ENCODE data around the gene PSEN2. TPM values are rescaled to one million over a fixed set of nuclear protein-coding genes. Genes with fewer than 3 reads are reported as not detected.

PSEN2 gene
- total RNA-seq (10 to 100 TPM; 24.1 to 33.9 TPM), polyA plus RNA-seq (ENCODE audit: insufficient read length in 2 of 2) (10 to 100 TPM; 26.4 to 29.0 TPM)
- long read RNA-seq, donor 1, partial matches to known transcripts, result 0 of 2 reads
- long read RNA-seq, donor 1, other reads (novel, unspliced or antisense), result 0 of 2 reads
- long read RNA-seq, donor 2, partial matches to known transcripts, result 0 of 2 reads
- long read RNA-seq, donor 2, other reads (novel, unspliced or antisense), result 0 of 2 reads
- long read RNA-seq, donor 3, partial matches to known transcripts, result 0 of 2 reads
- long read RNA-seq, donor 3, other reads (novel, unspliced or antisense), result 0 of 2 reads
- long read RNA-seq, donor 4, partial matches to known transcripts, result 0 of 3 reads
- long read RNA-seq, donor 4, other reads (novel, unspliced or antisense), result 0 of 3 reads

GRCh38 chr1:226870401-226871279 is at the start of gene PSEN2:
Gene PSEN2, plus strand, starts transcription at chr1:226870616. Its CDS starts 11,292 bp downstream, at chr1:226881908.
- WGBS (ENCODE audit: insufficient coverage), result under 1% methylated on average over 97 of the region's 97 CpGs
- no peak within 1 kb of the TSS for H3K27ac ChIP-seq (ENCODE audit: low read depth, low read length)
- H3K4me1 ChIP-seq (ENCODE audit: control insufficient read depth, insufficient read depth, low read length), result peaks cover 29% of the 10 kb centered on the region
- H3K36me3 ChIP-seq (ENCODE audit: control insufficient read depth, insufficient read depth, low read length), result peaks cover 3% of the 10 kb centered on the region
- DNase-seq (ENCODE audit: low read depth in 4 of 6, low spot score in 6 of 6), result peak in 5 of 6 donors; percentile 26 to 78 (median 36)
- H3K9me3 ChIP-seq (ENCODE audit: control insufficient read depth, insufficient read depth, low read length), result no peaks in the 10 kb centered on the region
- H3K4me3 ChIP-seq (ENCODE audit: low read depth, low read length), result peak within 1 kb of the TSS; percentile 58
- no peaks in the 10 kb centered on the region for H3K27me3 ChIP-seq (ENCODE audit: control insufficient read depth, insufficient read depth, low read length)

GRCh38 chr1:226820941-226821718 is 49.3 kb upstream of the PSEN2 start:
- Histone ChIP-seq H3K4me1 (ENCODE audit: control insufficient read depth, insufficient read depth, low read length) (peaks cover 5% of the 10 kb centered on the region), H3K27me3 (ENCODE audit: control insufficient read depth, insufficient read depth, low read length) (no peaks in the 10 kb centered on the region), H3K36me3 (ENCODE audit: control insufficient read depth, insufficient read depth, low read length) (no peaks in the 10 kb centered on the region), H3K9me3 (ENCODE audit: control insufficient read depth, insufficient read depth, low read length) (no peaks in the 10 kb centered on the region), H3K27ac (ENCODE audit: low read depth, low read length) (peak overlapping the region; percentile 60), H3K4me3 (ENCODE audit: low read depth, low read length) (no peak overlapping the region)
- peak in 3 of 6 donors; percentile 22 to 73 (median 28) for DNase-seq (ENCODE audit: low read depth in 4 of 6, low spot score in 6 of 6)
- 58% methylated on average over 8 of the region's 8 CpGs for WGBS (ENCODE audit: insufficient coverage)

GRCh38 chr1:226821719-226822085 is 48.7 kb upstream of the PSEN2 start:
- Histone ChIP-seq H3K4me3 (ENCODE audit: low read depth, low read length) (no peak overlapping the region), H3K27me3 (ENCODE audit: control insufficient read depth, insufficient read depth, low read length) (no peaks in the 10 kb centered on the region), H3K27ac (ENCODE audit: low read depth, low read length) (peak overlapping the region; percentile 31), H3K4me1 (ENCODE audit: control insufficient read depth, insufficient read depth, low read length) (peaks cover 5% of the 10 kb centered on the region), H3K36me3 (ENCODE audit: control insufficient read depth, insufficient read depth, low read length) (no peaks in the 10 kb centered on the region), H3K9me3 (ENCODE audit: control insufficient read depth, insufficient read depth, low read length) (no peaks in the 10 kb centered on the region)
- peak in 2 of 6 donors; percentile 13 to 46 for DNase-seq (ENCODE audit: low read depth in 4 of 6, low spot score in 6 of 6)
- 50% methylated on average over 1 of the region's 1 CpG for WGBS (ENCODE audit: insufficient coverage)

- peaks cover 14% of the 10 kb centered on the region for H3K4me1 ChIP-seq (ENCODE audit: control insufficient read depth, insufficient read depth, low read length)
Measured at GRCh38 chr1:226823643-226824042, 46.8 kb upstream of the PSEN2 start.

GRCh38 chr1:226825037-226825745 is 45.2 kb upstream of the PSEN2 start:
- no peak for DNase-seq (ENCODE audit: low read depth in 4 of 6, low spot score in 6 of 6)
- Histone ChIP-seq H3K4me1 (ENCODE audit: control insufficient read depth, insufficient read depth, low read length) (peaks cover 14% of the 10 kb centered on the region), H3K27ac (ENCODE audit: low read depth, low read length) (no peak overlapping the region), H3K9me3 (ENCODE audit: control insufficient read depth, insufficient read depth, low read length) (no peaks in the 10 kb centered on the region), H3K27me3 (ENCODE audit: control insufficient read depth, insufficient read depth, low read length) (no peaks in the 10 kb centered on the region), H3K4me3 (ENCODE audit: low read depth, low read length) (no peak overlapping the region), H3K36me3 (ENCODE audit: control insufficient read depth, insufficient read depth, low read length) (no peaks in the 10 kb centered on the region)
- 73% methylated on average over 5 of the region's 9 CpGs for WGBS (ENCODE audit: insufficient coverage)

More at GRCh38 chr1:226823643-226824042, 46.8 kb upstream of the PSEN2 start:
- no peak for DNase-seq (ENCODE audit: low read depth in 4 of 6, low spot score in 6 of 6)
- Histone ChIP-seq H3K36me3 (ENCODE audit: control insufficient read depth, insufficient read depth, low read length) (no peaks in the 10 kb centered on the region), H3K27ac (ENCODE audit: low read depth, low read length) (no peak overlapping the region), H3K4me3 (ENCODE audit: low read depth, low read length) (no peak overlapping the region), H3K27me3 (ENCODE audit: control insufficient read depth, insufficient read depth, low read length) (no peaks in the 10 kb centered on the region), H3K9me3 (ENCODE audit: control insufficient read depth, insufficient read depth, low read length) (no peaks in the 10 kb centered on the region)
- WGBS (ENCODE audit: insufficient coverage), result 94% methylated on average over 5 of the region's 5 CpGs

- no peak for DNase-seq (ENCODE audit: low read depth in 4 of 6, low spot score in 6 of 6)
- Histone ChIP-seq H3K9me3 (ENCODE audit: control insufficient read depth, insufficient read depth, low read length) (no peaks in the 10 kb centered on the region), H3K4me3 (ENCODE audit: low read depth, low read length) (no peak overlapping the region), H3K27me3 (ENCODE audit: control insufficient read depth, insufficient read depth, low read length) (no peaks in the 10 kb centered on the region), H3K4me1 (ENCODE audit: control insufficient read depth, insufficient read depth, low read length) (peaks cover 14% of the 10 kb centered on the region), H3K36me3 (ENCODE audit: control insufficient read depth, insufficient read depth, low read length) (no peaks in the 10 kb centered on the region), H3K27ac (ENCODE audit: low read depth, low read length) (no peak overlapping the region)
- 93% methylated on average over 3 of the region's 3 CpGs for WGBS (ENCODE audit: insufficient coverage)
Measured at GRCh38 chr1:226825746-226826100, 44.7 kb upstream of the PSEN2 start.

GRCh38 chr1:226826479-226827261 is 43.7 kb upstream of the PSEN2 start:
- Histone ChIP-seq H3K27ac (ENCODE audit: low read depth, low read length) (no peak overlapping the region), H3K4me1 (ENCODE audit: control insufficient read depth, insufficient read depth, low read length) (peaks cover 10% of the 10 kb centered on the region), H3K4me3 (ENCODE audit: low read depth, low read length) (no peak overlapping the region), H3K36me3 (ENCODE audit: control insufficient read depth, insufficient read depth, low read length) (no peaks in the 10 kb centered on the region), H3K9me3 (ENCODE audit: control insufficient read depth, insufficient read depth, low read length) (no peaks in the 10 kb centered on the region), H3K27me3 (ENCODE audit: control insufficient read depth, insufficient read depth, low read length) (no peaks in the 10 kb centered on the region)
- no peak for DNase-seq (ENCODE audit: low read depth in 4 of 6, low spot score in 6 of 6)
- WGBS (ENCODE audit: insufficient coverage), result 85% methylated on average over 12 of the region's 19 CpGs

GRCh38 chr1:226827458-226827857 is 43.0 kb upstream of the PSEN2 start:
- Histone ChIP-seq H3K27me3 (ENCODE audit: control insufficient read depth, insufficient read depth, low read length) (no peaks in the 10 kb centered on the region), H3K4me1 (ENCODE audit: control insufficient read depth, insufficient read depth, low read length) (peaks cover 9% of the 10 kb centered on the region), H3K4me3 (ENCODE audit: low read depth, low read length) (no peak overlapping the region), H3K9me3 (ENCODE audit: control insufficient read depth, insufficient read depth, low read length) (no peaks in the 10 kb centered on the region), H3K36me3 (ENCODE audit: control insufficient read depth, insufficient read depth, low read length) (no peaks in the 10 kb centered on the region), H3K27ac (ENCODE audit: low read depth, low read length) (peak overlapping the region; percentile 70)
- peak in 1 of 6 donors; percentile 37 for DNase-seq (ENCODE audit: low read depth in 4 of 6, low spot score in 6 of 6)
- WGBS (ENCODE audit: insufficient coverage), result 77% methylated on average over 7 of the region's 11 CpGs

Data from spinal cord (tissue), 10 donors.